ENCODE data around the gene AGPAT4. TPM values are rescaled to one million over a fixed set of nuclear protein-coding genes. Genes with fewer than 3 reads are reported as not detected.

The AGPAT4 gene
- polyA plus RNA-seq, 1 experiment = 3.7 TPM

- no peak overlapping the region for H3K4me3 ChIP-seq (ENCODE audit: low read depth, low read length)
- no peak for DNase-seq (ENCODE audit: low read depth)
- H3K36me3 ChIP-seq (ENCODE audit: control insufficient read depth, insufficient read depth, low read length) = no peaks in the 10 kb centered on the region
- POLR2A ChIA-PET = no interaction called here
- no peak for TF ChIP-seq CTCF (IDR thresholded peaks at IDR 0.05; ENCODE audit: insufficient read depth, low read depth, low read length)
- H3K27me3 ChIP-seq (ENCODE audit: control insufficient read depth, insufficient read depth, low read length) = no peaks in the 10 kb centered on the region
- CTCF ChIA-PET = no interaction called here
Observed at GRCh38 chr6:161302949-161303348, 29.1 kb upstream of the AGPAT4 start.

- POLR2A ChIA-PET = no interaction called here
- no peak for TF ChIP-seq CTCF (IDR thresholded peaks at IDR 0.05; ENCODE audit: insufficient read depth, low read depth, low read length)
- CTCF ChIA-PET = interaction anchor here (1.1 kb wide), 1 partner anchor 371 kb away, joined by 3 read pairs; no protein-coding TSS in a partner anchor
- Histone ChIP-seq H3K36me3 (ENCODE audit: control insufficient read depth, insufficient read depth, low read length) (no peaks in the 10 kb centered on the region), H3K27me3 (ENCODE audit: control insufficient read depth, insufficient read depth, low read length) (no peaks in the 10 kb centered on the region), H3K4me3 (ENCODE audit: low read depth, low read length) (no peak overlapping the region)
- DNase-seq (ENCODE audit: low read depth) = no peak
Observed at GRCh38 chr6:161301338-161301737, 27.5 kb upstream of the AGPAT4 start.

- H3K36me3 ChIP-seq (ENCODE audit: control insufficient read depth, insufficient read depth, low read length) = no peaks in the 10 kb centered on the region
- no peak for DNase-seq (ENCODE audit: low read depth)
- no peak for TF ChIP-seq CTCF (IDR thresholded peaks at IDR 0.05; ENCODE audit: insufficient read depth, low read depth, low read length)
- CTCF ChIA-PET = interaction anchor here (1.1 kb wide), 1 partner anchor 370 kb away, joined by 3 read pairs; no protein-coding TSS in a partner anchor
- H3K27me3 ChIP-seq (ENCODE audit: control insufficient read depth, insufficient read depth, low read length) = no peaks in the 10 kb centered on the region
- POLR2A ChIA-PET = no interaction called here
- H3K4me3 ChIP-seq (ENCODE audit: low read depth, low read length) = no peak overlapping the region
Observed at GRCh38 chr6:161300823-161301222, 27.0 kb upstream of the AGPAT4 start.

DNA sequence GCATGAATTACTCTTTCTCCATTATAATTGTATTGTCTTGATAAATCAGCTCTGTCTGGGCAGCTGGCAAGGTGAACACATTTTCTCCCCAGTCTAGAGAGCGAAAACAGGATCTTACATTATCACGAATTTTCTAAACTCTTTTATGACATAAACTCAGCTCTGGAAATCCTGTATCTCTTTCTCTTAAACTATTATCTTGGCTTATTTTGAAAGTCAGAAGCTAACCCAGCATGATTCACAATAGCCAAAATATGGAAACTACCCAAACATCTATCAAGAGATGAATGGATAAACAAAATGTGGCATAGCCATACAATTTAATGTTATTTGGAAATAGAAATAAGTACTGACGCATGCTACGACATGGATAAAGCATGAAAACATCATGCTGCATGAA, 25.9 kb upstream of the AGPAT4 start:
- Histone ChIP-seq H3K36me3 (ENCODE audit: control insufficient read depth, insufficient read depth, low read length) (no peaks in the 10 kb centered on the region), H3K27me3 (ENCODE audit: control insufficient read depth, insufficient read depth, low read length) (no peaks in the 10 kb centered on the region), H3K4me3 (ENCODE audit: low read depth, low read length) (no peak overlapping the region)
- POLR2A ChIA-PET = no interaction called here
- TF ChIP-seq CTCF (IDR thresholded peaks at IDR 0.05; ENCODE audit: insufficient read depth, low read depth, low read length) = no peak
- CTCF ChIA-PET = interaction anchor here (1.3 kb wide), 1 partner anchor 54 kb away, joined by 3 read pairs; no protein-coding TSS in a partner anchor
- DNase-seq (ENCODE audit: low read depth) = no peak

DNA sequence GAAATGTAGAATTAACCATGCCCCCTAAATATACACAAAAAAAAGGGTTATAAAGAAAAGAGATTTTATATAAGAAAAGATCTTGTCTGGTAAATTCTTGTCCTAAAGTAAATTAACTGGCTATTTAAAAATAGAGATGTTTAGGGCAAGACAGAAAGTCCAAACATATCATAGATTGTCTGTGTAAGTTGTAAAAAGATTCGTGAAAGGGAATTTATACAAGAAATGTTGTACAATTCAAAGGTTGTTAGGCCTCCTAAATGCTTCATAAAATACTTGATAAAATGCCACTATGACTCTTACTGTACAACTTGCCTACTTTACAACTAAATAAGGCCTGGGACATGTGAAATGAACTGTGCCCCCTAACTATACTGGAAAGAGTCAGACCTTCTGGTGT, 21.9 kb upstream of the AGPAT4 start:
- no peak for DNase-seq (ENCODE audit: low read depth)
- no peak overlapping the region for H3K4me3 ChIP-seq (ENCODE audit: low read depth, low read length)
- TF ChIP-seq CTCF (IDR thresholded peaks at IDR 0.05; ENCODE audit: insufficient read depth, low read depth, low read length) = no peak
- CTCF ChIA-PET = no interaction called here
- POLR2A ChIA-PET = no interaction called here
- no peaks in the 10 kb centered on the region for H3K36me3 ChIP-seq (ENCODE audit: control insufficient read depth, insufficient read depth, low read length)
- 0 out of 2 replicates have a peak, but pooled peaks cover 1% of the 10 kb centered on the region for H3K27me3 ChIP-seq (ENCODE audit: control insufficient read depth, insufficient read depth, low read length)
